ENCODE data around the gene DNAJB6.

- no peak for TF ChIP-seq TAF1 (IDR thresholded peaks at IDR 0.05; ENCODE audit: low read depth, low read length)
- TF ChIP-seq POLR2A (IDR thresholded peaks at IDR 0.05; ENCODE audit: low read depth, low read length): no peak
- no peak for TF ChIP-seq POLR2AphosphoS5 (IDR thresholded peaks at IDR 0.05; ENCODE audit: low read depth, low read length)
- TF ChIP-seq SPI1 (IDR thresholded peaks at IDR 0.05; ENCODE audit: low read depth, low read length): no peak
Measured at GRCh38 chr7:157396316-157397035, 59.7 kb downstream of the DNAJB6 start.
